Right lobe of liver (tissue), 6 donors: ENCODE measurements around the gene JMY. TPM values are rescaled to one million over a fixed set of nuclear protein-coding genes. Genes with fewer than 3 reads are reported as not detected.

ENCODE experiments used
- ATAC-seq, 4 donors: fragments of 200-7000 bp; cut with Tn5 transposase; one replicate each; pipeline ENCODE4 v1.9.1; 2020; ENCODE audit warnings: mild to moderate bottlenecking in 4 of 4, moderate library complexity in 4 of 4
- DNase-seq, 3 donors: peaks; one replicate each; pipeline ENCODE4 v3.0.0-alpha.2; 2020
- H3K27ac ChIP-seq, 3 donors: fragments of 200-600 bp; one replicate each; pipeline ENCODE4 v1.8.0; 2022
- H3K27me3 ChIP-seq, 2 donors: fragments of 200-600 bp; one replicate each; pipeline ENCODE4 v1.8.0; 2022
- H3K36me3 ChIP-seq, 4 donors: fragments of 200-600 bp; sonication (generic) in 1 of 4; one replicate each; pipeline versions ENCODE4 v1.5.1 to v1.8.0; 2017 to 2022; ENCODE audit warnings: control low read depth in 1 of 4
- H3K4me1 ChIP-seq, 4 donors: fragments of 200-600 bp; sonication (generic) in 1 of 4; one replicate each; pipeline versions ENCODE4 v1.5.1 to v1.8.0; 2017 to 2022; ENCODE audit warnings: control low read depth in 1 of 4
- H3K4me3 ChIP-seq, 3 donors: fragments of 200-600 bp; one replicate each; pipeline ENCODE4 v1.8.0; 2022
- H3K9me3 ChIP-seq, 4 donors: fragments of 200-600 bp; sonication (generic) in 1 of 4; one replicate each; pipeline versions ENCODE4 v1.5.1 to v1.8.0; 2017 to 2022; ENCODE audit warnings: control low read depth in 1 of 4
- CTCF ChIP-seq, 4 donors: fragments of 200-600 bp in 3 of 4; fragments of 450-650 bp in 1 of 4; IDR thresholded peaks; one replicate each; pipeline versions ENCODE4 v1.5.1 to v1.8.0; 2016 to 2022; ENCODE audit warnings: antibody characterized with exemption in 4 of 4, mild to moderate bottlenecking in 2 of 4
- POLR2A ChIP-seq: fragments of 450-650 bp; IDR thresholded peaks from one replicate; pipeline ENCODE4 v1.6.1; 2017; ENCODE audit warnings: antibody characterized with exemption, mild to moderate bottlenecking
- WGBS: methylation state at CpG from one replicate; pipeline ENCODE4 v1.1.6; 2018; ENCODE audit warnings: low coverage, low lambda C conversion rate; ENCODE audit not compliant: insufficient coverage; ENCODE audit errors: missing lambda C conversion rate; 5-methylcytosine and 5-hydroxymethylcytosine counted together
- intact Hi-C, 2 donors: fragments of 100-400 bp; cut with DNase I; formaldehyde crosslinking; loops; one replicate each; pipeline versions ENCODE4 v1.11.2 to v1.14.1; 2022
- total RNA-seq, 6 experiments: library from RNA; depleted of rRNA in 2 of 6; stranded (reverse); fragments of >200 nt in 2 of 6; fragmentation: NEBNext Ultra II Directional in 3 of 6; extraction: Animal tissue kit (Norgen Biotek cat#: 25700) in 3 of 6; gene quantifications; one replicate each; pipeline versions ENCODE4 v1.1.0 to v1.2.4, GENCODE V29; 2016 to 2023
- donor health status: DM: no; HTN: yes; CAD: no.
- donor health status: DM: no; HTN: no; CAD: no.
- donor health status: DM: no; HTN: no; CAD: no.
- donor health status: DM: no; HTN: yes; CAD: no.
- donor health status: DM: no; HTN: yes; CAD: no.

The JMY gene
- total RNA-seq, 6 experiments from 2014 or later, result 3.6 to 8.3 (median 6.8) TPM

- DNase-seq (no peak), ATAC-seq (no peak)
- Histone ChIP-seq H3K9me3 (no peaks in the 10 kb centered on the region), H3K36me3 (no peaks in the 10 kb centered on the region), H3K4me1 (no peaks in the 10 kb centered on the region), H3K27ac (no peak overlapping the region), H3K27me3 (no peaks in the 10 kb centered on the region), H3K4me3 (no peak overlapping the region)
- intact Hi-C loops, result no loop called here
- 86% methylated on average over 3 of the region's 4 CpGs for WGBS
- TF ChIP-seq POLR2A (no peak), CTCF (IDR thresholded peaks at IDR 0.05) (no peak)
These were observed 11.5 kb upstream of the JMY start for GRCh38 chr5:79224286-79224984.

GRCh38 chr5:79225026-79225425 is 10.9 kb upstream of the JMY start:
- Histone ChIP-seq H3K9me3 (no peaks in the 10 kb centered on the region), H3K4me1 (no peaks in the 10 kb centered on the region), H3K27me3 (no peaks in the 10 kb centered on the region), H3K4me3 (no peak overlapping the region), H3K36me3 (no peaks in the 10 kb centered on the region), H3K27ac (no peak overlapping the region)
- DNase-seq (no peak), ATAC-seq (no peak)
- TF ChIP-seq CTCF (IDR thresholded peaks at IDR 0.05) (no peak), POLR2A (no peak)
- WGBS, result 64% methylated on average over 2 of the region's 2 CpGs
- intact Hi-C loops, result no loop called here

- DNase-seq (no peak), ATAC-seq (no peak)
- 90% methylated on average over 2 of the region's 5 CpGs for WGBS
- Histone ChIP-seq H3K36me3 (no peaks in the 10 kb centered on the region), H3K4me1 (no peaks in the 10 kb centered on the region), H3K27me3 (no peaks in the 10 kb centered on the region), H3K27ac (no peak overlapping the region), H3K9me3 (no peaks in the 10 kb centered on the region), H3K4me3 (no peak overlapping the region)
- TF ChIP-seq POLR2A (no peak), CTCF (IDR thresholded peaks at IDR 0.05) (no peak)
- intact Hi-C loops, result no loop called here
These were observed 10.5 kb upstream of the JMY start for GRCh38 chr5:79225441-79225840.

- Histone ChIP-seq H3K27me3 (no peaks in the 10 kb centered on the region), H3K4me3 (no peak overlapping the region), H3K4me1 (no peaks in the 10 kb centered on the region), H3K9me3 (no peaks in the 10 kb centered on the region), H3K36me3 (no peaks in the 10 kb centered on the region), H3K27ac (no peak overlapping the region)
- DNase-seq, result no peak
- intact Hi-C loops, result no loop called here
- no peak for ATAC-seq
- TF ChIP-seq CTCF (IDR thresholded peaks at IDR 0.05) (no peak), POLR2A (no peak)
- 78% methylated on average over 4 of the region's 4 CpGs for WGBS
These were observed 8.4 kb upstream of the JMY start for GRCh38 chr5:79227484-79228025.
